GM18861 (cell line): ENCODE data around the gene CLDN24.

ENCODE experiments used
- ATAC-seq: cut with Tn5 transposase; IDR thresholded peaks from one replicate; pipeline ENCODE4 v1.9.1; 2021; ENCODE audit not compliant: unreplicated experiment

Gene CLDN24

DNA sequence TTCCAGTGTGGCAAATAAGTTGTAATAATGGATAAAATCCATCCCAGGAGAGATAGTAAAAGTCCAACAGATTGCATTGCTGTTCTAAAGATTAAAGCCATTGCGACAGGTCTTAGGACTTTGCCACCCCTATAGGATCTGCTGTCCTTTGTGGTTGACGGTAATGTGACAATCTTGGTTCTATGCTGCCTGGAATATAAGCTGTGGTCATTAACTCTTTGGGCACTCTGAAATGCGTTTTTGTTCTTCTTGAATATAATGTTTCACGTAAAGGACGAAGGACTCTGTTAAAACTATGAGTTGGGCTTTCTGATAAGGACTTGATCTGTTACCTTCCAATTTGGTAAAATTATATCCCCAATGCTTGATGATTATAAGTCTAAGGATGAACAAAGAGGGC is at the start of gene CLDN24:
TSS of gene CLDN24 (minus strand) at position 101 of the 400 bp plus-strand sequence. CDS start at position 101, 0 bp downstream.
- no peak for ATAC-seq

DNA sequence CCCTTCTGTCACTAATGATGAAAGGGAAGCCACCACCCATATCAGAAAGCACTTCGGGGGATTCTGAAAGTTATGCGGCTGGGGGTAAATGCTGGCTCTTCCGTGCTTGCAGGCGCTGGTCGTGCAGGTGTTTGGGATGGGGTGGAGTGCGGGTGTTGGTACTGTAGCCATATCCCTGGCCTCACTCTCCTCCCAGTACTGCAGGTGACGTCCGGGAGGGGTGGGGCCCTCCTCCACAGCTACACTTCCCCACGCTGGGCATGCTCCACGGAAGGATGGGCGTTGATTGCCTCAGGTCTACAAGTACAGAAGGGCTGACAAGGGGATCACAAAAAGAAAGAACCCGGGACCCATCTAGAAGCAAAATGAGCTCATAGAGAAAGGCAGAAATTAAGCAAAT is 48.6 kb upstream of the CLDN24 start:
- no peak for ATAC-seq

DNA sequence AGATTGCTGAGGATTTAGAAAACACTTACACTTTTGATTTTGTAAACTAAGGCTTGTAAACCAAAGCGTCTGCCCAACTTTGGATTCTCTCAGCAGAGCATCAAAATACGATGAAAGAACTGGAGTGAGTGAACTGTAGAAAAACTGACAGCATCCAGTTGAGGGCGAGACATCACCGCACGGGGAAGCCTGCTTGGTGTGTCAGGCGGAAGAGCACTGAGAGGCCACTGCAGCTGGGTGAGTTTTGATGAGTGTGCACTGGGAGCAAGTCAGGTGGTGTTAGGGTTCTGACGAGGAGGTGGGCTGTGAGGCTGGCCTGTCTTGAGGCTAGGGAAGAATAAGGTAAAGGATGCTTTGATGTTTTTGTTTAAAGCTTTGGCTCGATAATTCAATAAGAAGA is 46.8 kb upstream of the CLDN24 start:
- no peak for ATAC-seq

DNA sequence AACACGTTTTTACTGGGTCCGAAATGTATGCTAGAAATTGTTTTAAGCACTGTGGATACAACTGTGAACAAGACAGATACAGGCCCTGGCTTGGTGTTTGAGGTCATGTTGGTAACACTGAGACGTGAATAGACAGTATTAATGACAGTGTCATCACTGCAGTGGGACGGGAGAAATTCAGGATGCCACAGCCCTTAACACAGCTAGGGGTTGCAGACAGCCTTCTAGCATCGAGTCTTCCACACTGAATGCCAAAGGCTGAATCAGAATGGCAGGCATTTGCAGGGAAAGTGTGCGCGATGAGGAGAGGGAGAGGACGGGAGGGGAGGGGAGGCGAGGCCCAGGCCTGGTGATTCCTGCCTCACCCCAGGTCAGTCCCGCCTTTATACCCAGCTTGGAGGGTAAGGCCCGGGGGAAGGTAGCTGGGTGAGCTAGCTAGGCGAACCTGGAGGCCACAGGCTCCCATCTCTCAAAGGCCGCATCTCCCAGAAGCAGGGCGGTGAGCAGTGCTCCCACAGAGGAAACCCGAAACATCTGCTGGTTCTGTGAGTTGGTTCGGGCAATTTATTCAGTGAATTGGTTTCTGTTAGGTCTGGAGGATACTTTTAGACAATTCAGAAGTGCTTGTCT is 44.1 kb upstream of the CLDN24 start:
- ATAC-seq = no peak

DNA sequence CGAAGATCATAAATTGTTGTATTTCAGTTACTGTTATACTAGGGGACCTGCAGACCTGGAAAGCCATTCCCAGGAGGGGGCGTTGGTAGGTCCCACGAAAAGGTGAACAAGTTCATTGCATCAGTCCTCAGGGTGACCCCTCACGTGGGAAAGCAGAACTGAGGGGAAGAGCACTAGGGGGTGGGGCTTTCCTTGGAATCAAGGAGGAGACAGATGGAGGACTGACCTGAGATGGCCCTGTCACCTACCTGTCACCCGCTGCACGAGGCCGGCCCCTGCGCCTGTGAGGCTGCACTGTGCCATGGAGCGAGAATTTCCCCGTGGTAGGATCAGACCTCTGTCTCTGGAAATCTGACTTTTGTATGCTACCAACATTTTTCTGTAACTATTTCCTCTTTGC is 41.8 kb upstream of the CLDN24 start:
- no peak for ATAC-seq

DNA sequence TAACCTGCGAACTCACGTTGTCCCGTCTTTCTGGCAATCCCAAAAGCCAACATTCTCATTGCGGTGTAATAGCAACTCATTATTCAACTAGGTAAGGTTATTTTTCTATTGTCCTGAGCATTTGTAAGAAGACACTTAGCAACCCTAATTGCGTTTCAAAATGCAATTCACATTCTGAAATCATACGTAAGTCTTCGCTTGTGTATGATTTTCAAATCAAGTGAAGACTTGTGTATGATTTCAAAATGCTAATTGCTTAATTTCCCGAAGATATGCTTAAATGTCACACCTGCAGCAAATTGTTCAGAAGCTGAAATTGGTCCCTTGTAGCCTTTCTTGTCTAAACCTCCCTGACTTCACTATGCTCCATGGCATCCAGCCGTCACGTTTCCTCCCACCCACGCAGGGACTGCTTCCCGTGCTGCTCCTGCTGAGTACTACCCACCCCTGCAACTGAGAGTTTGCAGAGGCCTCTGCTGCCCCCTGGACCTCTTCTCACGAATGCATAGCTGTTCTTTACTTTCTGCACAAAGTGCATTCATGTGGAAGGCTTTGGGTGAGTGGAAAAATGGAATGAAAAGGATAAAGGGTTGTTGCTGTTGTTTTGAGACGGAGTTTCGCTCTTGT is 40.8 kb upstream of the CLDN24 start:
- ATAC-seq = no peak

DNA sequence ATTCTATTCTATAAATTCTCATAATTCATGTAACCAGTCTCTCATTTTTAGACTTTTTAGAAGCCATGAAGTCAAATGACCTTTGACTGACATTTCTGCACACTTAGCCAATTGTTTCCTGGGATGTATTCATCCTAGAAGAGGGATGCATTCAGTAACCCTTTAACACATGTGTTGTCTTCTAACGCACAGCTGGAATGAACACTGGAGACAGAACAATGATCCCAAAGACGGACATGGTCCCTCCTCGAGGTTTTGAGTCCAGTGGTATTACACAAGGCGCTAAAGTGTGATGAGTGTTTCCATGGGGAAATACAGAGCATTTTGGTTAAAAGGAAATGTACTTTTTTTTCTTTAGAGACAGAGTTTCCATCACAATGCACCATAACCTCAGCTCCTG is 39.8 kb upstream of the CLDN24 start:
- no peak for ATAC-seq

DNA sequence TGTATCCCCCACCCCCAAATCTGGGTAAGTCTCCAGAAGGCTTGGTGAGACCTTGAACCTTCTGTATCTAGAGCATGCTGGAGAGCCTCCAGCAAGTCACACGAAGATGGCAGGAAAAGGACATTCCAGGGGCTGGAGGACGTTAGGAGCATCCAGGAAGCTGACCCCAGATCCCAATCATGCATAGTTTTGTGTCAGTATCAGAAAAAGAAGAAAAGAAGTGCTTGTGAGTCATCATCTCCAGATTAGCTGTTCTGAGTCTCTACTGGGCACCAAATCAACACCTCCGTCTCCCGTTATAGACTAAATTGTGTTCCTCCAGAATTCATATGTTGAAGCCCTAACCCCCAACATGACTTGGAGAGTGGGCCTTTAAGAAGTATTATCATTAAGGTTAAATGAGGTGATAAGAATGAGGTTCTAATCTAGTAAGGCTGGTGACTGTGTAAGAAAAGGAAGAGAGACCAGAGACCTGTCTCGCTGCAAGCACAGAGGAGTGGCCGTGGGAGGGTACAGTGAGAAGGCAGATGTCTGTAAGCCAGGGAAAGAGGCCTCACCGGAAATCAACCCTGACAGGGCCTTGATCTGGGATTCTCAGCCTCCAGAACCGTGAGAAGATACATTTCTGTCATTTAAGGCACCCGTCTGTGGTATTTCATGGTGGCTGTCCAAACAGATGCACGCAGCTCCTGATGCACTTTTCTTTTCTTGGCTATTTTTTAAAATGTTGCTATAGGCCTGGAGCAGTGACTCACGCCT is 38.1 kb upstream of the CLDN24 start:
- no peak for ATAC-seq

DNA sequence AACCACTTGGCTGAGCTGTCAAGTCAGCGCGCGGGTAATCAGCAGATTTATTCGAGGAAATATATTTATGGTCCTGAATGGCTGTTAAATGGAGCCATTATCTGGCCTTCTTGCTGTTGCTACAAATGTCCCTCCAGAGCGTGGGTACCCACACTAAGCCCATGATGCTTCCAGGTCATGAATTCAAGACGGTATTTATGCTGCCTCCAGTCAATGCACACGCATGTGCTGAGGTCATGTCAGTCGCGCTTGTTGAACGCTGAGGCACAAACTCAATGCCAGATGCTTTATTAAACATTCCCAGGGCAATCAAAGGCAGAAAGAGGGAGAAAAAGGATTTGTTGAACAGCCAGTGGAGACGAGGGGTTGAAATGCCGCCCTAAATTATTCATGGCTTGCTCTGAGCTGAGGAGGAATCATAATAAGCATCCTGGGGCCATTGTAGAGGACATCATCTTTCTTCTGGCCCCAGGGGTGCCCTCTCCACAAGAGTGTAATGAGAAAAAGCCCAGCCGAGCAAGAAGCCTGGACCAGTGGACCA is 36.1 kb upstream of the CLDN24 start:
- ATAC-seq = no peak

DNA sequence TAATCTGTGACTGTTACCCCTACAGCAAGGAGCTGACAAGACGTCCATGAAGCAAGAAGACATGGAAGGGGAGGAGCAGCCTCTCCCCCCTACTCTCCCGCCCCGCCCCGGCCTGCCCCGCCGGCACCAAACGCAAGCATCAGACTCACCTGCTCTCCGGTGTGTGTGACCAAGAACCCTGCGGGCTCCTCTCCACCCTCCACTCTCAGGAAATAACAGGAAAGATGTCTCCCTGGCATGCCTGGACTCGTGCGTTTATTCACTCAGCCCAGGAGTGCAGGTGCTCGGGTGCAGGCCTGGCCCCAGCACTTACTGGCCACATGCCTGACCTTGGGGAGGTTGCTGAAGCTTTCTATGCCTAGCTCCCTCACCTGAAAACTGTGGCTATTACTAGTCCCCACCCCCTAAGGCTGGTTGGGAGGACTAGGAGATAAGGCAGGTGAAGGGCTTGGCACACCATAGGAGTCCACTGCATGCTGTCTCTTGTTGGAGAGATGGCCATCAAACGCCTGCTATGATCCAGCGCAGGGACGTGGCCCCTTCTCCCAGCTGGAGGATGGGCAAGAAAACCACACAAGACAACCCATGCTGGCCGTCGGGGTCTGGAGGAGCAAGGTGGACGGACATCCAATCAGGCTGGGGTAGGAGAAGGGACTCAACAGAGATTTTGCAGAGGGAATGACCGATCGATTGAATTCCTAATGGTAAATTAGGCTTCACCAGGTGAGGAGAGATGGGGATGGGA is 34.9 kb upstream of the CLDN24 start:
- no peak for ATAC-seq

DNA sequence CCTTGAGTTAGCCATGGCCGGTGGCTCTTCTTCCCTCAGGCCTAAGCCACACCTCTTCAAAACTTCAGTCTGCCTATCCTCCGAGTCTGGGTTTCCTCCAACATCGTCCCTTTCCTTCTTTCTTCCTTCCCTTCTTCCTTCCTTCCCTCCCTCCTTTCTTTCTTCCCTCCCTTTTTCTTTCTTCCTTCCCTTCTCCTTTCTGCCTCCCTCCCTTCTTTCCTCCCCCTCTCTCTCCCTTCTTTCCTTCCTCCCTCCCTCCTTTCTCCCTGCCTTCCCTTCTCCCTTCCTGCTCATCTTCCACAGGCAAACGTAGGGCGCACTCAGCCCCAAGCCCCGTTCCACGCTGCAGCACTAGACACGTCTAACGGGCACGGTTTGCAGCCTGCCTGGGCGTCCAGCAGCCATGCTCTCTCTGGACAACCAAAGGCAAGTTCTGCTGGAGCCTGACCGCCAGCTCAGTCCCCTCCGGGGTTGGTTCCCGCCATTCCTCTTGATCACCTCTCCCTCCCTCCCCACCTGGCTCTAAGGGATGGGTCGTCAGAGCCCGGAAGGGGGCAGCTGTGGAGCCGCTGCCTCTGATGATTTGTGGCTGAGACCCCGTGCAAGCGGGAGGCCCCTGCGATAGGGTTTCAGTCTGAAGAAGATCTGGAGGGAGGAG is 34.1 kb upstream of the CLDN24 start:
- no peak for ATAC-seq

DNA sequence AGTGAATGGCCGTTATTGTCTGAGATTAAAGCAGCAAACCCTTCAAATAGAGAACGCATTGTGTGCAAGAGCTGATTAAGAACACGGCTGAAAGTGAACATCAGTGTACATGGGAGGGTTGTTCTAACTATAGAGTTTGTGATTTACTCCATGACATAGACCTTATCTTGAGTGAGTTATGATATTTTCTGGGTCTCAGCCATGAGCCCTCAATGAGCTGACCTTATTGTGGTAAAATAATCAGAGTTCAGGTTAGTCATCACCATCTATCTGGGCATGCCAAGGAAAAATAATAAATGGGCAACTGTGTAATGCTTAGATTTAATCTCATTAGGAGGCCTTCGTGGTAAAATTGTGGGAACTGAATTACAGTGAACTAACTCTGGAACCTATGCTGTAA is 33.2 kb upstream of the CLDN24 start:
- no peak for ATAC-seq

DNA sequence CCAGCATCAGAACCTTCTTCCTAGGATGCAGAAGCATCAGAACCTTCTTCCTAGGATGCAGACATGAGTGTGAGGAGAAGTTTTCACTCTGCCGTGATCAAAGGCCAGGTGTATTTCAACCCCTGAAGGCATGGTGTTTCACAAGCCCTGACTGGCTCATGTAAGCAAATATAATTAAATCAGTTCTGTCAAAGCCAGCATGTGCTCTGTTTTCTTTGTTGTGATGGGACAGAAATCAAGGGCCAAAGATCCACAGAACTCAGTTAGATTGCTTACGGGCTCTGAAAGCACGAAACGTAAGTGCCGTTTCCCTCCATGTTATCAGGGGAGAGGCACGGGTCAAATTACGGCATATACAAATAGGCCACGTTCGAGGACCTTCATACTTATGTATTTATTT is 32.0 kb upstream of the CLDN24 start:
- ATAC-seq = no peak

DNA sequence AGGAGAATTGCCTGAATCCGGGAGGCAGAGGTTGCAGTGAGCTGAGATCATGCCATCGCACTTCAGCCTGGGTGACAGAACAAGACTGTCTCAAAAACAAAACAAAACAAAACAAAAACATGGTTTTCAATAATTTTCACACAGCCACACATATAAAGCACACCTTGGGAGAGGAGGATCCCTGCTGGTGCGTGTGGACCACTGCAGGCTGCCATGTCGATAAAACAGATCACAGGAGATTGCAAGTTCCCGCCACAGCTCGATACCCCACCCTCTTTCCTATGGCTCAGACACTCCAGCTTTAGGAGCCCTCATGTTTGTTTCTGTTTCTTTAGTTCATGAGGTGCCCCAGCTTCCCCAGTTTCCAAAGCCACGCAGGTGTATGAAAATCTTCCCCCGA is 31.3 kb upstream of the CLDN24 start:
- no peak for ATAC-seq

DNA sequence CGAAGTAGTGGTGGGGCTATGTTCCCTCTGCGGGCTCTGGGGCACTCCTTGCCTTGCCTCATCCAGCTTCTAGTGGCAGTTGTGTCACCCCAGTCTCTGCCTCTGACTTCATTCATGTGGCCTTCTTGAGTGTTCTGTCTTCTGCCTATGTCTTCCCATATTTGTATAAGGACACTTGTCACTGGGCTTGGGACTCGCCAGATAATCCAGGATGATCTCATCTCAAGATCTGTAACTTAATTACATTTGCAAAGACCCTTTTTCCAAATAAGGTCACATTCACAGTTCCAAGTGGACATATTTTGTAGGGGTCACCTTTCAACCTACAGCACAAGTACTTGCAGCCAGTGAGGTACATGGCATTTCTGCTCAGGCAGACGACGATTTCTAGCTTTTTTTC is 30.3 kb upstream of the CLDN24 start:
- ATAC-seq = no peak

DNA sequence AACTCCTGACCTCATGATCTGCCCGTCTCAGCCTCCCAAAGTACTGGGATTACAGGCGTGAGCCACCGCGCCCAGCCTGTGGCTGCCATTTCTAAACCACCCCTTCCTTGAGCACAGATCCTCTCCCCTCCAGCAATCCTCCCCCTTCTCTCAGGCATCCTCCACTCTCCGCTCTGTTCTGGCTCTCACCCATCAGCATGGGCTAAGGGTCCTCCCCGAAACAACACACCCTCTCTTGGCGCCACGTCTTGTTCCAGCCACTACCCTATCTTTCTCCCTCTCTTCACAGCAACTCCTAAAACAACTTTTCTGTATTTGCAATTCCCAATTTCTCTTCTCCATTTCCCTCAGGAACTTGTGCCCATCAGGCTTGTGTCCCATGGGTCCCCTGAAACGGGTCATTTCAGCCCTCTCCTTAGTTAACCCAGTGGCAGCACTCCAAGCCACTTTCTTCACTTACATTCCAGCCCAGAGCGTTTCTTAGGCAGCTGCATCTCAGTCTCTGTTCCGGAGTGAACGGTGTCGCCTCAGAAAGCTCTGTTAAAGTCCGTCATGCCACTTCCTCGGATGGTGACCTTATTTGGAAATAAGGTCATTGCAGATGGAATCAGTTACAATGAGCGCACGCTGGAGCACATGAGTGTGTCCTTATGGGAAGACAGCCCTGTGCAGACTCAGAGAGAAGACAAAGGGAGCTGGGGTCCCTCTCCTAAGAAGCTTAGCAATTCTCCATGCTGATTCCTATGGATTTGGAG is 28.3 kb upstream of the CLDN24 start:
- no peak for ATAC-seq

DNA sequence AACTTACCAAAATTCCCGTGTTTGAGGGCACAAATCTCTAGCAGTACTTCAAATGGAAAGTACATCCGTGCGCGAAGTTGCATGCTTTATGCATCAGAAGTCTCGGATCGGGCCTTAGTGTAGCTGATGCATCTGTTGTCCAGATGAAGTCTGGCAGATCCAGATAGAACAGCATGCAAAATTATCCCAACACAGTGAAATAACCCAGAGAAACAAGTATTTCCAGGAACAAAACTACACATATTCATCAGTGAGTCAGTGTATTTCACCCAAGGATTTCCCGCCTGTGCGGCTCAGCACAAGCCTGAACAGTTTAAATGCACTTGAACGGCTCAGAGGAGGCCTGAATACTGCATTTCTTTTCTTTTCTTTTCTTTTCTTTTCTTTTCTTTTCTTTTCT is 27.4 kb upstream of the CLDN24 start:
- no peak for ATAC-seq

DNA sequence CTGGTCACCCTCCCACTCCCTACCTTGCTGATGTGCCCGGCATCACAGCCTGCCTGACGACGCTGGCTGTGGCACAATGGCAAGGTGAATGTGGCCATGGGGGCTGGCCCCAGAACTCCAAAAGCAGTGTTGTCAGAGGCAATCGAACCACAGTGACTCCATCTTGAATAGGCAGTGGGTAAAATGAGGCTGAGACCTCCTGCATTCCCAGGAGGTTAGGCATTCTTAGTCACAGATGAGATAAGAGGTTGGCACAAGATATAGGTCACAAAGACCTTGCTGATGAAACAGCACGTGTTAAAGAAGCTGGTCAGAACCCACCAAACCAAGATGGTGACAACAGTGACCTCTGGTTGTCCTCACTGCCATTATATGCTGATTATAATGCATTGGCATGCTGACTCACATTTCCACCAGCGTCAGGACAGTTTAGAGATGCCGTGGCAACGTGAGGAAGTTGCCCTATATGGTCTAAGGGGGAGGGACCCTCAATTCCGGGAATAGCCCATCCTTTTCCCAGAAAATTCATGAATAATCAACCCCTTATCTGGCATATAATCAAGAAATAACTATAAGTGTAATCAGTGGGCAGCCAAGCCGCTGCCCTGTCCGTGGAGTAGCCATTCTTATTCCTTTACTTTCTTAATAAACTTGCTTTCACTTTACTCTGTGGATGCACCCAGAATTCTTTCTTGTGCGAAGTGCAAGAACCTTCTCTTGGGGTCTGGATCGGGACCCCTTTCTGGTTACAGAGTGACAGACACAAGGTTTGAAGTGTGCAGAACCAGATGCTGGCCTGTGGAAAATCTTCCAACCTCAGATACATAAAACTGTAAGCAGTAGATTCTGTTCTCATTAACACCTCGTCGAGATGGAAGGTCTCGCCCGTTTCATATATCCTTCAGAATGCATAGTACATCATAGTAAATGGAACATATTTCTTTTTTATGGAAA is 26.8 kb upstream of the CLDN24 start:
- ATAC-seq = no peak

DNA sequence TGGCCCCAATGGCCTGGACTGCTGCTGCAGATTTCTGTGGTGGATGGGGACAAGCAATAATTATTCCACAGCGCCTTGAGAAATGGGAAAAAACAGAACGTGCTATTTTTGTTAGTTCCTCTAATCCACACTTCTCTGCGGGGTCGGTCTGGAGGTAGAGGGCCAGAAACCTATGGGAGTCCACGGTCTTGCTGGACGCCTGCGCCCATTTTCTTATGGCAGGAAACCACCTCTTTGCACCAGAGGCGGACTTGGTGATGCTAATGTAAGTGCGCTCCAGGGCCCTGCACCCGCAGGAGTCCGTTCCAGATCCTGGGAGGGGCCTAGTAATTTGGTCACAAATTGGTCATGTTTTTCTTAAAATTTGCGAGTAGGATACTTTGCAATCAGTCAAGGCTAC is 25.9 kb upstream of the CLDN24 start:
- no peak for ATAC-seq
